CD8-positive, alpha-beta memory T cell (primary cell): ENCODE results near the gene SIMC1. TPM values are rescaled to one million over a fixed set of nuclear protein-coding genes. Genes with fewer than 3 reads are reported as not detected.

ENCODE experiments used
- CTCF ChIA-PET: fragments of 350-600 bp; sonication (Branson Sonifier 250); formaldehyde crosslinking; loops from one replicate; lab custom pipeline; 2021; ENCODE audit warnings: antibody characterized with exemption; lab: Charles Lee
- POLR2A ChIA-PET: fragments of 350-600 bp; sonication (Branson Sonifier 250); formaldehyde crosslinking; loops from one replicate; lab custom pipeline; 2021; ENCODE audit warnings: antibody characterized with exemption; lab: Charles Lee
- DNase-seq, 5 donors: peaks; one replicate each; pipeline versions ENCODE4 v3.0.0 to v3.0.0-alpha.2; 2020 to 2022; ENCODE audit warnings: mixed read lengths in 1 of 5
- H3K27ac ChIP-seq: one replicate; pipeline ENCODE4 v1.7.0; 2013; ENCODE audit warnings: low read depth, mild to moderate bottlenecking, low read length, moderate library complexity
- H3K27me3 ChIP-seq: 2 replicates; pipeline ENCODE4 v1.7.0; 2013; ENCODE audit warnings: low read length, mild to moderate bottlenecking; ENCODE audit not compliant: insufficient read depth, poor library complexity, severe bottlenecking
- H3K36me3 ChIP-seq: 2 replicates; pipeline ENCODE4 v1.7.0; 2013; ENCODE audit warnings: mild to moderate bottlenecking, low read length, moderate library complexity; ENCODE audit not compliant: insufficient read depth
- H3K4me1 ChIP-seq: 2 replicates; pipeline ENCODE4 v1.7.0; 2013; ENCODE audit warnings: mild to moderate bottlenecking, low read length, moderate library complexity; ENCODE audit not compliant: insufficient read depth
- H3K4me3 ChIP-seq: 2 replicates; pipeline ENCODE4 v1.7.0; 2013; ENCODE audit warnings: mild to moderate bottlenecking, low read length
- H3K9me3 ChIP-seq: 2 replicates; pipeline ENCODE4 v1.7.0; 2013; ENCODE audit warnings: mild to moderate bottlenecking, low read length
- H3K27ac Mint-ChIP-seq, 8 donors: one replicate each; pipeline ENCODE4 v1.8.0; 2020 to 2021; ENCODE audit warnings: mixed read lengths in 8 of 8, mild to moderate bottlenecking in 6 of 8, inconsistent platforms in 3 of 8, moderate library complexity in 3 of 8
- H3K27me3 Mint-ChIP-seq, 2 donors: one replicate each; pipeline ENCODE4 v1.8.0; 2020 to 2021; ENCODE audit warnings: mixed read lengths in 2 of 2, mild to moderate bottlenecking in 1 of 2, moderate library complexity in 1 of 2
- H3K36me3 Mint-ChIP-seq, 3 donors: one replicate each; pipeline ENCODE4 v1.8.0; 2020 to 2021; ENCODE audit warnings: mixed read lengths in 3 of 3, inconsistent platforms in 1 of 3, mild to moderate bottlenecking in 1 of 3
- H3K4me1 Mint-ChIP-seq, 3 donors: one replicate each; pipeline ENCODE4 v1.8.0; 2020 to 2021; ENCODE audit warnings: mixed read lengths in 3 of 3, inconsistent platforms in 1 of 3, mild to moderate bottlenecking in 1 of 3
- H3K4me3 Mint-ChIP-seq, 7 donors: one replicate each; pipeline ENCODE4 v1.8.0; 2020 to 2021; ENCODE audit warnings: mixed read lengths in 7 of 7, mild to moderate bottlenecking in 6 of 7, moderate library complexity in 4 of 7, inconsistent platforms in 2 of 7
- H3K9me3 Mint-ChIP-seq, 5 donors: one replicate each; pipeline ENCODE4 v1.8.0; 2020 to 2022; ENCODE audit warnings: mixed read lengths in 5 of 5, mild to moderate bottlenecking in 3 of 5, moderate library complexity in 2 of 5, inconsistent platforms in 1 of 5
- polyA plus RNA-seq: library from polyadenylated mRNA; unstranded; fragments of 300-500 nt; fragmentation: Illumina TruSeq; gene quantifications from one replicate; pipeline ENCODE4 v1.2.3, GENCODE V29; 2021
- total RNA-seq, 2 experiments: library from RNA; stranded (reverse); gene quantifications; one replicate each; pipeline ENCODE4 v1.2.3, GENCODE V29; 2021

SIMC1 gene
- total and polyA plus RNA-seq, 3 experiments from 2014 or later = 12.0 to 21.1 (median 20.5) TPM

DNA sequence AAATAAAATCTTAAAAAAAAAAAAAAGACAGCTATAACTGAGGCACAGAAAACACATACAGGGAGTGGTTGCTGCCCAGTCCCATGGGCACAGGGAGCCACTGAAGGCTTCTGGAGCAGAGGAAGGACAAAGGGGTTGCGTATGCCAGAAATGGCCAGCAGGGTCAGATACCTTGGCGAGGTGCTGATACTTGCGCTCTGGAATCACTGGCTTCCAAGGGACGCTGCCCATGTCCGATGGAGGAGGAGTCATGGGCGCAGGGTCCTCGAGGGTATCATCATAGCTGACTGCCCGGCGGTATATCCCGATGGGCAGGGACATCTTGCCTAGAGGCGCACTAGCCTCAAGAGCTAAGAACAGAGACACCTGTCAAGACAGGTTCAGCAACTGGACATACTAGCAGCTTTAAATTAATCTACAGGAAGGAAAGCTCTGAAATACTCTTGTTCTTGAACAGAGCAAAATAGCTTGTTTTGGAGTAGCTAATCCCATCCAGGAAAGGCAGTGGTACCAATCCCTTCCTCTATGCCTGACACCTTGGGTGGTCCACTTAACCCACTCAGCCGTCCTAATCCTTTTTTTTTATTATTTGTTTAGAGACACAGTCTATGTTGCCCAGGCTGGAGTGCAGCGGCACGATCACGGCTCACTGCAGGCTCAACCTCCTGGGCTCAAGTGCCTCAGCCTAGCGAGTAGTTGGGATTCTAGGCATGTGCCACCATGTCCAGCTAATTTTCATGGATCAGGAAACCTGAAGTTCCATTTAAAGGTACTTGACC lies 117.4 kb downstream of the SIMC1 start:
- ChIA-PET POLR2A (no interaction called here), CTCF (interaction anchor here (1.0 to 1.2 kb wide), 3 partner anchors 33 to 822 kb away, joined by 3 read pairs; partner anchors contain the start of genes HIGD2A and NOP16)
- DNase-seq = no peak
- no peak overlapping the region for H3K4me3 ChIP-seq
- no peak overlapping the region for H3K4me3 Mint-ChIP-seq
- peaks cover 32 to 65% (median 43%) of the 10 kb centered on the region in 3 donors for H3K4me1 Mint-ChIP-seq
- H3K27ac Mint-ChIP-seq = peak overlapping the region in 1 of 8 donors; percentile 61
- peaks cover 0 to 85% (median 7%) of the 10 kb centered on the region in 3 donors for H3K36me3 Mint-ChIP-seq
- peaks cover 67% of the 10 kb centered on the region for H3K36me3 ChIP-seq
- H3K27ac ChIP-seq = no peak overlapping the region
- no peaks in the 10 kb centered on the region for H3K27me3 Mint-ChIP-seq
- H3K9me3 ChIP-seq = no peaks in the 10 kb centered on the region
- peaks cover 10% of the 10 kb centered on the region for H3K4me1 ChIP-seq
- H3K27me3 ChIP-seq = no peaks in the 10 kb centered on the region
- H3K9me3 Mint-ChIP-seq = no peaks in the 10 kb centered on the region

DNA sequence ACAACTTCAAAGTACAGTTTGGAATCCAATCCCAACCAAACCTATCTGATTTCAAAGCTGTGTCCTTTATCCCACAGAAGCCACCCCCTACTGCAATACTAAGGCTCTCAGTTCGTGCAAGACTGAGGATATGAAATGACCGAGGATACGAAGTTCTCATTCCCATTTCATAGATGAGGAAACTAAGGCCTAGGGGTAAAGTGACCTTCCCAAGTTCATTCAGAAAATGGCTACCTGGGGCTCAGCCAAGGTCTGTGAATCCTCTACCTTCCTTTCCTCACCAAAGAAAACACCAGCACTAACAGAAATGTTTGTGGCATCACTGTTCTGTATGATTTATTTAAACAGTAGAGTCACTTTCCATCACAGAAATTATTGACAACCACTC lies 117.9 kb downstream of the SIMC1 start:
- H3K9me3 ChIP-seq = no peaks in the 10 kb centered on the region
- Mint-ChIP-seq H3K4me3 (peak overlapping the region in 1 of 7 donors; percentile 23), H3K36me3 (peaks cover 0 to 85% (median 7%) of the 10 kb centered on the region in 3 donors), H3K4me1 (peaks cover 32 to 71% (median 47%) of the 10 kb centered on the region in 3 donors), H3K9me3 (no peaks in the 10 kb centered on the region), H3K27ac (peak overlapping the region in 1 of 8 donors; percentile 61), H3K27me3 (no peaks in the 10 kb centered on the region)
- no peaks in the 10 kb centered on the region for H3K27me3 ChIP-seq
- no peak for DNase-seq
- H3K4me1 ChIP-seq = peaks cover 10% of the 10 kb centered on the region
- no peak overlapping the region for H3K4me3 ChIP-seq
- peaks cover 63% of the 10 kb centered on the region for H3K36me3 ChIP-seq
- H3K27ac ChIP-seq = no peak overlapping the region
- POLR2A ChIA-PET = no interaction called here
- CTCF ChIA-PET = no interaction called here

- peaks cover 0 to 53% (median 6%) of the 10 kb centered on the region in 3 donors for H3K36me3 Mint-ChIP-seq
- no peak overlapping the region for H3K4me3 ChIP-seq
- peaks cover 30% of the 10 kb centered on the region for H3K36me3 ChIP-seq
- no peaks in the 10 kb centered on the region for H3K27me3 Mint-ChIP-seq
- H3K9me3 ChIP-seq = no peaks in the 10 kb centered on the region
- H3K27me3 ChIP-seq = no peaks in the 10 kb centered on the region
- no peak for DNase-seq
- peaks cover 30 to 67% (median 43%) of the 10 kb centered on the region in 3 donors for H3K4me1 Mint-ChIP-seq
- H3K27ac Mint-ChIP-seq = peak overlapping the region in 7 of 8 donors; percentile 10 to 81 (median 71)
- no peak overlapping the region for H3K27ac ChIP-seq
- H3K4me3 Mint-ChIP-seq = peak overlapping the region; percentile 59 to 85 (median 77)
- ChIA-PET POLR2A (no interaction called here), CTCF (interaction anchor here (0.8 kb wide), 1 partner anchor 29 kb away, joined by 3 read pairs; the partner anchor contains the start of genes HIGD2A and NOP16)
- H3K4me1 ChIP-seq = peaks cover 21% of the 10 kb centered on the region
- no peaks in the 10 kb centered on the region for H3K9me3 Mint-ChIP-seq
These were observed 121.4 kb downstream of the SIMC1 start for GRCh38 chr5:176359658-176360057.

GRCh38 chr5:176360894-176361436 lies 122.7 kb downstream of the SIMC1 start:
- Mint-ChIP-seq H3K4me1 (peaks cover 29 to 61% (median 38%) of the 10 kb centered on the region in 3 donors), H3K4me3 (peak overlapping the region; percentile 96 to 100 (median 99)), H3K27me3 (no peaks in the 10 kb centered on the region), H3K9me3 (no peaks in the 10 kb centered on the region), H3K36me3 (peaks cover 0 to 41% (median 2%) of the 10 kb centered on the region in 3 donors), H3K27ac (peak overlapping the region; percentile 92 to 98 (median 97))
- Histone ChIP-seq H3K27ac (peak overlapping the region; percentile 80), H3K4me3 (peak overlapping the region; percentile 82), H3K9me3 (no peaks in the 10 kb centered on the region), H3K4me1 (peaks cover 25% of the 10 kb centered on the region), H3K27me3 (no peaks in the 10 kb centered on the region), H3K36me3 (peaks cover 20% of the 10 kb centered on the region)
- CTCF ChIA-PET = interaction anchor here (0.8 to 1.8 kb wide), 10 partner anchors 18 to 286 kb away, joined by 3 to 7 read pairs (median 4); partner anchors contain the start of genes FAF2 and RNF44
- POLR2A ChIA-PET = interaction anchor here (0.5 to 2.9 kb wide), 6 partner anchors 27 to 822 kb away, joined by 3 to 40 read pairs (median 4); partner anchors contain the start of genes HIGD2A, NOP16 and RNF44
- DNase-seq = no peak

GRCh38 chr5:176361437-176362232 lies 123.4 kb downstream of the SIMC1 start, which contains the start of gene KIAA1191:
Gene KIAA1191 (minus strand): TSS chr5:176361764. CDS start chr5:176359508, 2,256 bp downstream.
- Histone ChIP-seq H3K36me3 (peaks cover 13% of the 10 kb centered on the region), H3K27ac (peak within 1 kb of the TSS; percentile 80), H3K4me3 (peak within 1 kb of the TSS; percentile 82), H3K9me3 (no peaks in the 10 kb centered on the region), H3K4me1 (peaks cover 25% of the 10 kb centered on the region), H3K27me3 (no peaks in the 10 kb centered on the region)
- peak within 1 kb of the TSS; percentile 92 to 98 (median 97) for H3K27ac Mint-ChIP-seq
- CTCF ChIA-PET = interaction anchor here (0.6 to 1.8 kb wide), 15 partner anchors 8 to 285 kb away, joined by 3 to 7 read pairs (median 3); partner anchors contain the start of genes FAF2, HIGD2A, NOP16 and RNF44
- H3K27me3 Mint-ChIP-seq = no peaks in the 10 kb centered on the region
- H3K4me3 Mint-ChIP-seq = peak within 1 kb of the TSS; percentile 96 to 100 (median 99)
- H3K9me3 Mint-ChIP-seq = no peaks in the 10 kb centered on the region
- H3K4me1 Mint-ChIP-seq = peaks cover 32 to 57% (median 40%) of the 10 kb centered on the region in 3 donors
- DNase-seq = peak; percentile 91 to 98 (median 94)
- POLR2A ChIA-PET = interaction anchor here (0.5 to 2.9 kb wide), 8 partner anchors 27 to 823 kb away, joined by 3 to 40 read pairs (median 5); partner anchors contain the start of genes HIGD2A, NOP16 and RNF44
- peaks cover 0 to 36% (median 2%) of the 10 kb centered on the region in 3 donors for H3K36me3 Mint-ChIP-seq

GRCh38 chr5:176362233-176362490 lies 123.9 kb downstream of the SIMC1 start:
- Histone ChIP-seq H3K4me3 (peak overlapping the region; percentile 82), H3K4me1 (peaks cover 25% of the 10 kb centered on the region), H3K36me3 (peaks cover 8% of the 10 kb centered on the region), H3K27ac (peak overlapping the region; percentile 80), H3K9me3 (no peaks in the 10 kb centered on the region), H3K27me3 (no peaks in the 10 kb centered on the region)
- Mint-ChIP-seq H3K27me3 (no peaks in the 10 kb centered on the region), H3K9me3 (no peaks in the 10 kb centered on the region), H3K4me3 (peak overlapping the region; percentile 96 to 100 (median 99)), H3K27ac (peak overlapping the region; percentile 92 to 98 (median 97)), H3K4me1 (peaks cover 33 to 56% (median 42%) of the 10 kb centered on the region in 3 donors), H3K36me3 (peaks cover 0 to 32% (median 3%) of the 10 kb centered on the region in 3 donors)
- POLR2A ChIA-PET = interaction anchor here (1.0 to 2.9 kb wide), 6 partner anchors 26 to 285 kb away, joined by 3 to 40 read pairs (median 5); partner anchors contain the start of genes HIGD2A, NOP16 and RNF44
- CTCF ChIA-PET = interaction anchor here (0.6 to 1.8 kb wide), 13 partner anchors 9 to 284 kb away, joined by 3 to 7 read pairs (median 4); partner anchors contain the start of genes FAF2, HIGD2A, NOP16 and RNF44
- DNase-seq = no peak

- Histone ChIP-seq H3K36me3 (no peaks in the 10 kb centered on the region), H3K9me3 (no peaks in the 10 kb centered on the region), H3K4me3 (peak overlapping the region; percentile 78), H3K27ac (peak overlapping the region; percentile 11), H3K27me3 (no peaks in the 10 kb centered on the region), H3K4me1 (peaks cover 19% of the 10 kb centered on the region)
- Mint-ChIP-seq H3K9me3 (no peaks in the 10 kb centered on the region), H3K36me3 (peaks cover 0 to 26% (median 9%) of the 10 kb centered on the region in 3 donors), H3K27ac (peak overlapping the region in 6 of 8 donors; percentile 70 to 96 (median 76)), H3K4me3 (peak overlapping the region; percentile 74 to 86 (median 78)), H3K27me3 (no peaks in the 10 kb centered on the region), H3K4me1 (peaks cover 20 to 43% (median 35%) of the 10 kb centered on the region in 3 donors)
- ChIA-PET CTCF (no interaction called here), POLR2A (interaction anchor here (1.6 kb wide), 1 partner anchor 172 kb away, joined by 4 read pairs; the partner anchor contains the start of gene RNF44)
- DNase-seq = no peak
These were observed 126.6 kb downstream of the SIMC1 start for GRCh38 chr5:176364765-176365350.
